GM19193 (cell line): ENCODE data around the gene GDF7.

Source experiments
- POLR2A ChIP-seq: IDR thresholded peaks from 4 replicates; pipeline ENCODE4 v1.6.1; 2011; ENCODE audit not compliant: insufficient read depth, insufficient read length; ENCODE audit errors: extremely low read depth

The GDF7 gene

DNA sequence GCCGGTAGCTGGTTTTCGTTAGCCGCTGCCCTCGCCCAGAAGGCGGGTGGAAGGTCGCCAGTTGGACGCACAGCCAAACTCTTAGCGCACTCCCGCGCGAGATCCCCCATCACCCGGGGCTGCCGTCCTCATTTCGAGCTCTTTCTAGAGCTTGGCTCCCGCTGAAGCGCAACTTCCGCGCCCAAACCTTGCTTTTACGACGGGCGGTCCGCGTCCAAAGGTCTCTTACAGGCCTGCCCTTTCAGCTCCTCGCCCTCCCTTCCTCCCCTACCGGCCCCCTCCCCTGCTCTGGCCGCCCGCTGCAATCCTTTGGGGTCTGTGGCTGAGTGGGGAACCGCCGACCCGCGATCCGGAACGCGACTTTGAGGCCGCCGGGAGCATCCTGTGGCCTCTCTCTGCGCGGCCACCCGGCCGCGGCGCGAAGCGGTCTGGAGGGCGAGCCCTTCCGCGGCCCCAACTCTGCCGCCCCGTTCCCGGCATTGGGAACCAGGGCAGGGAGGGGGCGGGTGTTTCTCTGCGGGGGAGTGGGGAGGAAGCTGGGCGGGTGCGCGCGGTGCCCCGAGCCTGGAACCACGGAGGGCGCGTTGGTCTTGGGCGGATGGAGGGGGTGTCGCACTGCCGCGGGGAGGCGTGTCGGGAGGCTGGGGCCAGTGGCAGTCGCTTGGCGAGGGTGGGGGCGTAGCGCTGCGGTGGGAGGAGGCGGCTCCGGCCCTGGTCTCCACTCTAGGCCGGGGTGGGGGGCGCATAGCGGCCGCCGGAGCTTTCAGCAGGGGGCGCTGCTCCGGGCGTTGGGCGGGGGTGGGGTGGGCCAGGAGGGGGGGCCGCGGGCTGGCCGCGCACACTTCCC, at the start of gene GDF7:
Gene GDF7 (plus strand): TSS at position 841 of the 847 bp plus-strand sequence. CDS start 96 bp downstream, outside the sequence.
- TF ChIP-seq POLR2A = no peak

DNA sequence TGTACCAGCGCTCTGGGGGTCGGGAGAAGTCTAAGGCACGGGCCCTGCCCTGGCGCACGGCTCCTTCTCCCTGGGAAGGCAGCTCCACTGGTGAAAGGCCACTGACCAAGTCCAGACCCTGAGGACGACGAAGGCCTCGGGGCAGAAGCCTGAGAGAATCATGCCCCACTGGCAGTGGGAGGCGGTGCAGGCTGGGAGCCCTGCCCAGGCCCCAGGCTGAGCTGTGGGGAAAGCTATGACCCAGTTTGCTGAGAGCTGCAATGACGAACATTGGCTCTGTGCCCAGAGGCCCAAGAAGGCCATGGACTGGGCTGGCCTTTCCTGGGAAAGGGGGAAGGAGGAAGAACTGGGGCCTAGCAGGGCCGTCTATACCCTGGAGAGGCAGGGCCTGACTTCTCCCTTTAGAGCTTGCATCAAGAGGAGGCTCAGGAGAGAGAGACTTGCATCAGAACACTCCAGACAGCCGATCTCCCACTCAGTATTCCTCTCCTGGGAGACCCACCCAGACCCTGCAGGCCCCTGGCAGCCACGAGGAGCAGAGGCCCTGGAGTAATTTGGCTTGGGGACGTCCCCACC, 49.0 kb upstream of the GDF7 start:
- TF ChIP-seq POLR2A = no peak

DNA sequence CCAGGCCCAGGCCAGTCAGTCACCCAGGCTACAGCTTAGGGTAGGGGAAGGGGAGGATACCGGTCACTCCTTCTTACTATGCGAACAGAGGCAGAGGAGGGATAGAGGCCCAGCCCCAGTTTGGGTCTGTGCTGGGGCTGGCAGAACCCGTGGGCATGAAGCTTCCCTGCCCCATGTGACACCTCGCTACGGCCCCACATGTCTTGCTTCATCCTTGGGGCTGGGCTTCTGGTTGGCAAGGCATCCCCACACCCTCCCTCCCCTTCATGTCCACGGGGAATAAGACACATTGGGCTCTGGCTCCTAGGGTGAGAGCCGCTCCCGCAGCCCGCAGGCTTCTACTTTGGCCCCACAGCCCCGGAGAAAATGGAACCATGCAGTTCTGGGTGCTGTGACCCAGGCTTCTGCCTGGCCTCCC, 48.5 kb upstream of the GDF7 start:
- TF ChIP-seq POLR2A = no peak

DNA sequence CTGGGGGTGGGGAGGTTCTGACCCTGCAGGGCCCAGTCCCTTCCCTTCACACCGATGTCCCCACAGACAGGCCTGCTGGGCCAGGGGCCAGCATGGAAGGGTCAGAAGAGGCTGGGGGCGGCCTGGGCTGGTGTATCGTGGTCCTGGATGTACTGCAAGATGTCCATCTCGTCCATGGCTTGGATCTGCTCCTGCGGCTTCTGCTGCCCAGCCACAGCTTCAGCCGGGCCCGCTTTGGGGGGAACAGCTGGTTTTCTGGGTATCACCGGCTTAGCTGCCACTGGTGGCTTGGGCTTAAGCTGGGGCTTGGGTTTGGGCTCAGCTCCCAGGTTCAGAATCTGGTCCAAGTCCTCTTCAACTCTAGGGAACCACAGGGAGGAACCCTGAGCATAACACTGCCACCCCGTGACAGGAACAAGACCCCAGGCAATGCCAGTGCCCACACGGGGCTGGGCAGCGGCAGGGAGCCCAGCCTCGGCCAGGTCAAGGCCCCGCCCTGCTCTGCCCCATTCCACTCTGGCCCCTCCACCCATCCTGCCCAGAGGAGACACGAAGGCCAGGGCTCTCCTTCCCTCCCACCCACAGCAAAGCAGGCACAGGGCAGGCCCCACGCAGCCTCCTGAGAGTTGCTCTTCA, 47.9 kb upstream of the GDF7 start:
- no peak for TF ChIP-seq POLR2A

DNA sequence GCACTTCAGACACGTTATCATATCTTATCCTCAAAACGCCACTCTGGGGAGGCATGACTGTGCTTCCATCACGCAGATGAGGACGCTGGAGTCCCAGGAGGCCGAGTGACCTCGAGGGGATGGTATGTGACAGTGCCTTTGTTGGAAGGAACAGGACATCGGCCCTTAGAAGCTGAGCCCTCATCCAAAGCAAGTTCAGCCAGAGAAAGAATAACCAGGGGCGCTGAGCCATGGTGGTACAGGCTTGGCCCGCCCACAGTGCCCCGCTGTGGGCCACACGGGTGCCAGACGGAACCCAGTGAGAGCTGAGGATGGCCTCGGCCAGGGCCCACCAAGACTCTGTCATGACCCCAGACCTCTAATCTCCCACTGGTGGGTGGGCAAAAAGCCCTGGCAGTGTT, 47.3 kb upstream of the GDF7 start:
- TF ChIP-seq POLR2A = no peak

DNA sequence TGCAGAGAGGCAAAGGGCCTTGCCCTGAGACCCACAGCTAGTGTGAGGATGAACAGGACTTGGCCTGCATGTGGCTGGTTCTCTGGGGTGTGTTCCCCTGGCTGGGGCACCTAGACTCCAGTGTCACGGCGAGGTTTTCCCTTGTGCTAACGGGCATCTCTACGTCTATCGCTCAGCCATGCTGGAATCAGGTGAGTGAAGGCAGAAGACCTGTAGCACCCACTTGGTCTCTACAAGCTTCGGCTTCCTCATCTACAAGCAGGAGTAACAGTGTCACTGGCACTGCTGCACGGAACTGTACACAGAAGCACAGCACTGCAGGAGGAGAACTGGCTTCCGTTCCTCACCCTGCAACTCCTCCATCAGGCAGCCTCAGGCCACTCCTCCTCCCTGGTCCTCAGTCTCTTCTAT, 46.7 kb upstream of the GDF7 start:
- TF ChIP-seq POLR2A = no peak

DNA sequence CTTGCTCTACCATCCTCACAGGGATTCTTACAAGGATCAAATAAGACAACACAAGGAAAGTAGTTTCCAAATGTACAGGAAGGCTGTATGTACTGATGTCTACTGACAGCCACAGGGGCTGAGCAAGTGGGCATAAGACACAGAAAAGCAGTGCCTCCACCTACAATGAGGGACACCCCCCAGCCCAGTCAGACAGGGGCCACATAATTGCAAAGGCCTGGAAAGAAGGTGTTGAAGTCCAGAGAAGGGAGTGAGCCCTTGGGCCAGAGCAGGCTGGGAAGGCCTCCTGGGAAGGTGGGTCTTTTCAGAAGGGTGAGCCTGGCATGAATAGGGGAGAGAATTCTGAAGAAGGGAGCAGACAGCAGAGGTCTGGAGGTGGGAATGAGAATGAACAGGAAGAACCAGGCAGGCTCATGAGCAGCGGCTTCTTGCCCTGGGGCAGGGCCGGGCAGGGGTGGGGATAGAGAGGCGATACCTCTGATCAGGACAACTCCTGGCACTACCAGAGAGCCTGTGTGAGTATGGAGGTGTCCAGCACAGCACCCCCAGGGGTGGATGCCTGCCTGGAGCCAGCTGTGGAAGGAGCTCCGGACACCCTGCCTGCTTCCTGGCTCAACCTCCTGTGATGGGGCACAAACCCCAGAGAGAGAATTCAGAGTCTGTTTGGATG, 46.1 kb upstream of the GDF7 start:
- TF ChIP-seq POLR2A = no peak

DNA sequence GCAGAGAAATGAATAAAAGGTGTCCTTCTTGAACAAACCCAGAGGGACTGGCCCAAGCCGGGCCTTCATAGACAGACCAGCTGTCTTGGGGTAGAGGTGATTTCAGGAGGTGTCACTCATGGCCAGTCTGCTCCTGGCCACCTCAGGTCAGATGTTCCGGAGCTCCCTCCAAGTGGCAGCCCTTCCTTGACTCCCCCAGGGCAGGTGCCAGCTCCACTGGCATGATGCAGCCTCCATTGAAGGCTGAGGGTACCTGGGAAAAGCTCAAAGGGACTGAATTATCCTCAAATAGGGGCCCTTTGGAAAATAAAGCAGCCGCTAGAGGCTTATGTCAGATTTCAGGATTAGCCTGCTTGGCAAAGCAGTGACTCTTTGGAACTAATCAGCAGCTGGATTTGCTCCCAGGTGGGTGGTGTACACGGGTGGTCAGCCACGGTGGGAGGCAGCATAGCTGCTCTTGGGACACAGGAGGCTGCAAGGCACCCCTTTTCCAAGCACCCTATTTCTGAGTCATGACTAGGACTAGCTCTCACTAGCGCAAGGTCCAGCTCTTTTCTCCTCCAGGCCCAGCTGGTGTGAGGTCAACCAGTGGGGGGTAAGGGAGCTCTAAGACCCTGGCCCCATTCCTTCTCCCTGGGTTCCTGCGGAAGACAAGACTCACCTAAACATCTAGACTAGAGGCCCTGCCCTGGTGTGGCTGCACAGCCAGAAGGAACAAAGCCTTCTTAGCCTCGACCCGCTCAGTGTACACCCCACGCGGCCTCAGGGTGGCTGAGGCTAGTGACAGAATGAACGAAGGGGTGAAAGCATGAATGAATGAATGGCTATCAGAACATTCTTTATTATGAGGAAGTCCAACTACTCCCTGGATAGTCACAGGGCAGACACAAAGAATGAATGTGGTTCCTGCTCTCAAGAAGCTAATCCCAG, 45.3 kb upstream of the GDF7 start:
- TF ChIP-seq POLR2A = no peak

DNA sequence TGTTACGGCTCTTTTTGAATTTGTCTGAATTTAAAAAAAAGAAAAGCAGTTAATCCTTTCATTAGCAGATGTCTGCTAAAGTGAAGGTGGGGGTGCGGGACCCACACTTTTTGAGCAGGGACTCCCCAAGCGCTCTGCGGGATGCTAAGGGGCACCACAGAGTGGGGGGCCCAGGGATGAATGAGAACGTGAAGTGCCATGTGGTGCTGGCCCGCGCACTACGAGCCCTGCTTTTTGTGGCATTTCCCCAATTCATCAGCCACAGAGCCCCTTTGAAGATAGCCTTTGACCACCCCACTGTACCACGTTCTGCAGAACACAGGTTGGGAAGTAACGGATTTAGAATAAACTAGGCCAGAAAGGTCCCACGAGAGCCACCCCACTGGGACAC, 44.7 kb upstream of the GDF7 start:
- no peak for TF ChIP-seq POLR2A

DNA sequence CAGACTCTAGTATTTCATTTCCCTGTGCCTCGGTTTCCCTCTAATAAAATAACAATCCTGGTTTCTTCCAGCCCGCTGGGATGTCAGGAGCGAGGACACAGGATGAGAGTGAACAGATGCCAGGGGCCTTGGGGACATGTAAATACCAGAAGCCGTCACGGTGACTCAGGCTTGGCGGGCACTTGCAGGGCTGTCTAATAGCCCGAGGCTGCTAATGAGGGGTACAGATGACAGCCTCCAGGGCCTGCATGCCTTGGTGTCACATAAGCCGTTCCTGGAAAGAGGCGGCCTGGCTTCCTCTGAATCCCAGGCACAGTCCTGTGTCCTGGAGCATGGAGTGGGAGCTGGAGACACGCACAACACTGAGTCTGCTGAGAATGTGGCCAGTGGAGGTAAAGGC, 44.2 kb upstream of the GDF7 start:
- no peak for TF ChIP-seq POLR2A

DNA sequence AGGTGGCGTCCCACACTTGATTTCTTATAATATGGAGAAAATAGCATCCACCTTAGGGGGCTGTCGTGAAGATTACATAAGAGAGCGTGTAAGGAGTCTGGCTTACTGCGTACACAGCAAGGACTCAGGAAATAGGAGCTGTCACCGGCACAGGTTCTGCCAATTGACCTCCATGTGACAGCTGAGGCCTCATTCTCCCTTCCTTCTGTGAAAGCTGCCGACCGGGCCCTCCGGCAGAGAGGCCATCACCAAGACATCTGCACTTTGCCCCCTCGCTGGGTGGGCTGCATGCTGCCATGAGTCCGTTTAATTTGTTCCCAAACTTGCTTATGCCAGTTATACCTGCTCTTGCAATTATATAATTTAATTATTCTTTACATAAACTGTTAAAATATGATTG, 43.7 kb upstream of the GDF7 start:
- no peak for TF ChIP-seq POLR2A

DNA sequence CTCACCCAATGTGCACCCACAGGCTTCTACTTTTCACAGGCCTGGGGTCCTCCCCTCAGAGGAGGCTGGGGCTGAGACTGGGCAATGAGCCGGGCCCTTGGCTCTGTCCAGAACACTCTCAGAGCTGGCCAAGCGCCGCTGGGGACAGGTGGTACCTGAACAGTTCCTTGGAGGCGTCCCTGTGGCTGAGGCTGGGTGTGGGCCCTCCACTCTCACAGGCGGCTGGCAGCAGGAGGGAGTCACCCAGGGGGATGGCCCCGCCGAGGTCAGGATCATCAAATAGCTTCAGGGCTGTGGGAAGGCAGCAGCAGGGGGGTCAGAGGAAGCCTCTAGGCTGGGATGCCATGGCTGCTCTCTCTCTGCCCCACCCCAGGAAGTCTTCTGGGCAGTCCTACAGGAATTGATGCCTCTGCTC, 43.2 kb upstream of the GDF7 start:
- TF ChIP-seq POLR2A = no peak

DNA sequence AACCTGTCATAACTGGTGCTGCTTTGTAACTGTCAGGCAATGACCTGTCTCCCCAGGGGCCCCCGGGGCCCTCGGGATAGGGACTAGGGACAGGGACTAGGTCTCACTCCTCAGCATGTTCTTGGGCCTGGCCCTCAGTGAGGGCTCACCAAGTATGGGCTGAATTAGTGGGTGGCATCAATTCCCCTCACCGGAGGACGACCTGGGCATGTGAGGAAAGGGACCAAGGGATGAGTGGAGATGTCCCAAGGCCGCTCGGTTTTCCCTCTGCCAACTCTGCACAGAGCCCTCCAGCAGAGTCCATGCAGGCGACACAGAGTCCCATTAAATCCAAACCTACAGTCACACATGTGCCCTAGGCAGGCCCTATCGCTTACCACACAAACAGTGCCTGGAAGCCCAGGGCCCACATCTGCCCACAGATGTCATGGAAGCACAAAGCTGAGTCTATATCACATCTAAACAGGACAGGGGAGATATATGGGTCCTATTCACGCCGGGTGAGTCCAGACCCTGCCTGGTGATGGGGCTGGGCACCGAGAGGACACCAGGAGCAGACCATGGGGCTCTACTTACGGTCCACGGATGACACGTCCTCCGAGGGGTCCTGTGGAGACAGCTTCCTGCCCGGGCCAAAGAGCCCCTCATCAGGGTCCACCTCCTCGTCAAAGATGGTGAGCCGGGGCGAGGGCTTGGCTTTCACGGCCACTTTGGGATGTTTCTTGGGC, 42.6 kb upstream of the GDF7 start:
- TF ChIP-seq POLR2A = no peak
